HG03045 (cell line): ENCODE results near the gene GPR27.

Experiments
- ATAC-seq: cut with Tn5 transposase; IDR thresholded peaks from one replicate; pipeline ENCODE4 v1.9.1; 2021; ENCODE audit warnings: mild to moderate bottlenecking, moderate library complexity; ENCODE audit not compliant: unreplicated experiment

GPR27 gene

GRCh38 chr3:71753701-71754609 is at the start of gene GPR27:
Gene GPR27 (plus strand): TSS chr3:71753855. CDS start chr3:71754050, 195 bp downstream.
- no peak for ATAC-seq

- ATAC-seq: no peak
Observed at GRCh38 chr3:71704915-71705314, 48.7 kb upstream of the GPR27 start.

- no peak for ATAC-seq
Observed at GRCh38 chr3:71705681-71706080, 48.0 kb upstream of the GPR27 start.

- ATAC-seq: no peak
Observed at GRCh38 chr3:71707595-71707994, 46.1 kb upstream of the GPR27 start.

- ATAC-seq: no peak
Observed at GRCh38 chr3:71708476-71709105, 45.1 kb upstream of the GPR27 start.

GRCh38 chr3:71709908-71710511 is 43.6 kb upstream of the GPR27 start:
- ATAC-seq: no peak

- peak; percentile 72 for ATAC-seq
Observed at GRCh38 chr3:71710906-71711494, 42.7 kb upstream of the GPR27 start.

GRCh38 chr3:71713041-71713440 is 40.6 kb upstream of the GPR27 start:
- ATAC-seq: no peak

- ATAC-seq: no peak
Observed at GRCh38 chr3:71714595-71714994, 39.1 kb upstream of the GPR27 start.

GRCh38 chr3:71718072-71718471 is 35.6 kb upstream of the GPR27 start:
- ATAC-seq: no peak

GRCh38 chr3:71721002-71721401 is 32.7 kb upstream of the GPR27 start:
- ATAC-seq: no peak

- ATAC-seq: no peak
Observed at GRCh38 chr3:71721651-71722157, 32.0 kb upstream of the GPR27 start.

- no peak for ATAC-seq
Observed at GRCh38 chr3:71722693-71723092, 31.0 kb upstream of the GPR27 start.

- peak; percentile 44 for ATAC-seq
Observed at GRCh38 chr3:71723452-71724170, 30.0 kb upstream of the GPR27 start.

- ATAC-seq: no peak
Observed at GRCh38 chr3:71724171-71724453, 29.5 kb upstream of the GPR27 start.

- ATAC-seq: peak; percentile 49
Observed at GRCh38 chr3:71724584-71725270, 28.9 kb upstream of the GPR27 start.

GRCh38 chr3:71725271-71725991 is 28.2 kb upstream of the GPR27 start, which contains the start of gene EIF4E3:
Gene EIF4E3 (minus strand): TSS chr3:71725402. CDS start chr3:71725367, 35 bp downstream.
- ATAC-seq: peak; percentile 62

- no peak for ATAC-seq
Observed at GRCh38 chr3:71726146-71726545, 27.5 kb upstream of the GPR27 start.

- ATAC-seq: no peak
Observed at GRCh38 chr3:71728632-71729342, 24.9 kb upstream of the GPR27 start.
